GM19328 (cell line): Measurements from ENCODE around the gene TVP23B.
"Not testable (repeated sequence)": the region's sequence is repeated elsewhere in the genome, so short reads cannot be mapped to it uniquely, and the experiment has no call there.

Experiments
- ATAC-seq: cut with Tn5 transposase; IDR thresholded peaks from one replicate; pipeline ENCODE4 v1.9.1; 2021; ENCODE audit warnings: mild to moderate bottlenecking, moderate library complexity; ENCODE audit not compliant: unreplicated experiment

TVP23B gene

GRCh38 chr17:18780991-18781718 is at the start of gene TVP23B:
Gene TVP23B, plus strand, starts transcription at chr17:18781183. Its CDS starts 111 bp downstream, at chr17:18781294.
- ATAC-seq = peak; percentile 98

- ATAC-seq = not testable (repeated sequence)
These were observed 48.5 kb upstream of the TVP23B start for GRCh38 chr17:18732438-18732837.

GRCh38 chr17:18733350-18733749 is 47.6 kb upstream of the TVP23B start:
- ATAC-seq = not testable (repeated sequence)

GRCh38 chr17:18739616-18740391 is 41.2 kb upstream of the TVP23B start:
- not testable (repeated sequence) for ATAC-seq

- ATAC-seq = not testable (repeated sequence)
These were observed 39.8 kb upstream of the TVP23B start for GRCh38 chr17:18741228-18741627.

- not testable (repeated sequence) for ATAC-seq
These were observed 37.1 kb upstream of the TVP23B start, which contains the start of gene FBXW10 for GRCh38 chr17:18743699-18744421. Gene FBXW10, plus strand, starts transcription at chr17:18744054. Its CDS starts 191 bp downstream, at chr17:18744245.

GRCh38 chr17:18744726-18745125 is 36.3 kb upstream of the TVP23B start:
- ATAC-seq = not testable (repeated sequence)

- ATAC-seq = not testable (repeated sequence)
These were observed 34.4 kb upstream of the TVP23B start for GRCh38 chr17:18746551-18746950.

- not testable (repeated sequence) for ATAC-seq
These were observed 33.5 kb upstream of the TVP23B start for GRCh38 chr17:18747501-18747900.

GRCh38 chr17:18750242-18750641 is 30.7 kb upstream of the TVP23B start:
- ATAC-seq = not testable (repeated sequence)

GRCh38 chr17:18753829-18754409 is 27.1 kb upstream of the TVP23B start:
- ATAC-seq = not testable (repeated sequence)

GRCh38 chr17:18755969-18756368 is 25.0 kb upstream of the TVP23B start:
- not testable (repeated sequence) for ATAC-seq

GRCh38 chr17:18757368-18758044 is 23.5 kb upstream of the TVP23B start:
- not testable (repeated sequence) for ATAC-seq

- not testable (repeated sequence) for ATAC-seq
These were observed 22.6 kb upstream of the TVP23B start for GRCh38 chr17:18758344-18758743.

GRCh38 chr17:18760221-18760620 is 20.8 kb upstream of the TVP23B start:
- ATAC-seq = not testable (repeated sequence)

GRCh38 chr17:18770572-18770971 is 10.4 kb upstream of the TVP23B start:
- ATAC-seq = not testable (repeated sequence)

- not testable (repeated sequence) for ATAC-seq
These were observed 9.9 kb upstream of the TVP23B start for GRCh38 chr17:18771066-18771465.

- no peak for ATAC-seq
These were observed 8.5 kb upstream of the TVP23B start for GRCh38 chr17:18772471-18772870.

GRCh38 chr17:18781805-18782204 is 822 bp downstream of the TVP23B start:
- not testable (repeated sequence) for ATAC-seq

GRCh38 chr17:18785933-18786332 is 5.0 kb downstream of the TVP23B start:
- ATAC-seq = not testable (repeated sequence)
